ENCODE data around the gene OR2A14. TPM values are rescaled to one million over a fixed set of nuclear protein-coding genes. Genes with fewer than 3 reads are reported as not detected.
A peak's percentile ranks its signal among the peaks of the same experiment; 100 is the strongest.
"Not testable (repeated sequence)": the region's sequence is repeated elsewhere in the genome, so short reads cannot be mapped to it uniquely, and the experiment has no call there.

The OR2A14 gene
- total RNA-seq, 2 donors from 2014 or later = not detected

DNA sequence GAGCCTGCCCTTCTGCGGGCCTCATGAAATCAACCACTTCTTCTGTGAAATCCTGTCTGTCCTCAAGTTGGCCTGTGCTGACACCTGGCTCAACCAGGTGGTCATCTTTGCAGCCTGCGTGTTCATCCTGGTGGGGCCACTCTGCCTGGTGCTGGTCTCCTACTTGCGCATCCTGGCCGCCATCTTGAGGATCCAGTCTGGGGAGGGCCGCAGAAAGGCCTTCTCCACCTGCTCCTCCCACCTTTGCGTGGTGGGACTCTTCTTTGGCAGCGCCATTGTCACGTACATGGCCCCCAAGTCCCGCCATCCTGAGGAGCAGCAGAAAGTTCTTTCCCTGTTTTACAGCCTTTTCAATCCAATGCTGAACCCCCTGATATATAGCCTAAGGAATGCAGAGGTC, 6.6 kb downstream of the OR2A14 start:
- ATAC-seq (replicated peaks); H3K9me3 Mint-ChIP-seq; H3K36me3 Mint-ChIP-seq (ENCODE audit: low read depth); H3K4me1 Mint-ChIP-seq; H3K27me3 Mint-ChIP-seq; H3K27ac Mint-ChIP-seq; H3K4me3 Mint-ChIP-seq: not testable (repeated sequence)

DNA sequence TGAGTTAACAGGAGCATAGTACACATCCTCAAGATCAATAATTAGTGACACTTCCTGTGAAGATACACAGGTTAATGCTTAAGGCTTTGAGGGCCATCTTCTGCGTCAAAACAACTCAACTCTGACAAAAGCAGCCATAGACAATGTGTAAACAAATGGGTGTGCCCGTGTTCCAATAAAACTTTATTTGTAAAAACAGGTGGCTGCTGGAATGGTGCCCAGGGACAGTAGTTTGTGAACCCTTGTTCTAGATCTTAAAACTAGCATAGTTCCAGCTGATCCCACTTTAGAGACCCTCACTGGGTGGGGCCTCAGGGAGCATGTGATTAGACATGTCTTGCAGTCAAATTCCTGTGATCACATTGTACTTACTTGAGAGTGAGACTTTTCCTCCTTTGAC, 7.8 kb downstream of the OR2A14 start:
- no peak overlapping the region for H3K4me3 Mint-ChIP-seq
- H3K27ac Mint-ChIP-seq = no peak overlapping the region
- no peaks in the 10 kb centered on the region for H3K9me3 Mint-ChIP-seq
- H3K4me1 Mint-ChIP-seq = no peaks in the 10 kb centered on the region
- H3K27me3 Mint-ChIP-seq = no peaks in the 10 kb centered on the region
- no peak for ATAC-seq (replicated peaks)
- no peaks in the 10 kb centered on the region for H3K36me3 Mint-ChIP-seq (ENCODE audit: low read depth)

DNA sequence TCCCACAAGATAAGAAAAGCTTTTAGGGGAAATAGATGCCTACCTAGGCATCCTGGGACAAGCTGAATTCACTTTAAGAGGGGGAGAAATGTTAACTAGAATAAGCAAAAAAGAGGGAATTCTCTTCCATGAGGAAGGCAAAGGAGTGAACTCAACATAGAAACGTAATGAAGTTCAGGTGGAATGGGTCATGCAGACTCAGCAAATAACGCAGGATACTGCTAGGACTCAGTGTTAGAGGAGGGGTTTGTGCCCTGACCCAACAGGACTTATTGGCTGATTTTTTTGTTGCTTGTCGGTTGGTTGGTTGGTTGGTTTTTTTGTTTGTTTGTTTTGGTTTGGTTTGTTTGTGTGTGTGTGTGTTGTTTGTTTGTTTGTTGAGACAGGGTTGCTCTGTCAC, 9.3 kb downstream of the OR2A14 start:
- no peaks in the 10 kb centered on the region for H3K9me3 Mint-ChIP-seq
- no peaks in the 10 kb centered on the region for H3K4me1 Mint-ChIP-seq
- ATAC-seq (replicated peaks) = no peak
- H3K4me3 Mint-ChIP-seq = no peak overlapping the region
- H3K36me3 Mint-ChIP-seq (ENCODE audit: low read depth) = no peaks in the 10 kb centered on the region
- H3K27me3 Mint-ChIP-seq = no peaks in the 10 kb centered on the region
- no peak overlapping the region for H3K27ac Mint-ChIP-seq

DNA sequence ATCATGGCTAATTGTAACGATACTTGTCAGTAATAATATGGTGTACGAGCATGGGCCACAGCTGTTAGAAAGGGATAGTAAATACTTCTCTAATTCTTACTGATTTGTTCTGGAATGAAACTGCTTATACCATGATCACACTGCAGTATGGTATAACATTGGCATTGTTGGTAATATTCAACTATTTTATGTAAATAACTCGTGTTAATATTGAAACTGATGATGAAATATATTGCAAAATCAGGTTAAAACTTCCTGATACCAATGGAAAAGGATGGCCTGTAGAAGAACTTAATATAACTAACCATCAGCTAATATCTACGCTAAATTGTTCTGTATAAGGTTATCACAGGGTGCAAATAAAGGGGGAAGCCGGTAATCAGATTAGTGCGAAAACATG, 10.3 kb downstream of the OR2A14 start:
- Mint-ChIP-seq H3K9me3 (no peaks in the 10 kb centered on the region), H3K36me3 (ENCODE audit: low read depth) (no peaks in the 10 kb centered on the region), H3K4me3 (no peak overlapping the region), H3K27me3 (no peaks in the 10 kb centered on the region), H3K27ac (no peak overlapping the region), H3K4me1 (no peaks in the 10 kb centered on the region)
- no peak for ATAC-seq (replicated peaks)

DNA sequence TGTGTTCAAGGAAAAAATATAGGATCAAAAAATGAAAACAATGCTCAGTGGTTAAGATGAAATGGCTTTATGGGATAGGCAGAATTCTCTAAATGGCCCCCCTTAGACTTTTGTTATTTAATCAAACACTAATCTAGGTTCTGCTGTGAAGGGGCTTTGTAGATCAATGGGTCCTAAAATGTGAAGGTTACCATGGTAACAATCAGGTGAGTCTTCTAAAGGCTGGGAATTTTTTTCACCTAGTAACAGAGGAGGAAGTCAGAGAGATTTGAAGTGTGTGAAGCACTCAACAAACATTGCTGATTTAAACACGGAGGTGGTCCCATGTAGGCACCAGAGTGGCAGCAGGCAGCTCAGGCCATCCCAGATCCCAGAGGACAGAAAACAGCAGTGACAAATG, 11.1 kb downstream of the OR2A14 start:
- Mint-ChIP-seq H3K27me3 (no peaks in the 10 kb centered on the region), H3K4me1 (no peaks in the 10 kb centered on the region), H3K36me3 (ENCODE audit: low read depth) (no peaks in the 10 kb centered on the region), H3K9me3 (no peaks in the 10 kb centered on the region), H3K27ac (no peak overlapping the region), H3K4me3 (no peak overlapping the region)
- no peak for ATAC-seq (replicated peaks)

DNA sequence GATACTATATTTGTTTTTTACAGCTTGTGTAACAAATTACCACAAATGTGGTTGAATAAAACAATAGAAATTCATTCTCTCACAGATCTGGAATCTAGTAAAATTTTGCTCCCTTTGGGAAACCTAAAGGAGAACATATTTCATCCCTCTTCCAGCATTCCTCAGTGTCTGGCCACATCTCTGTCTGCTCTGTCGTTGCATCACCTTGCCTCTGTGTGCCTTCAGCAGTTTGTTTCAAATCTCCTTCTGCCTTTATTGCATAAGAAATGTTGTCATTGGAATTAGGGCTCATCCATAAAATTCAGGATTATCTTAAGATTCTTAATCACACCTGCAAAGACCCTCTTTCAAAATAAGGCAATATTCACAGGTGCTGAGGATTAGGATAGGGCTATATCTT, 14.5 kb downstream of the OR2A14 start:
- H3K9me3 Mint-ChIP-seq = no peaks in the 10 kb centered on the region
- no peaks in the 10 kb centered on the region for H3K36me3 Mint-ChIP-seq (ENCODE audit: low read depth)
- ATAC-seq (replicated peaks) = no peak
- H3K4me3 Mint-ChIP-seq = no peak overlapping the region
- no peaks in the 10 kb centered on the region for H3K4me1 Mint-ChIP-seq
- no peak overlapping the region for H3K27ac Mint-ChIP-seq
- peaks cover 3% of the 10 kb centered on the region for H3K27me3 Mint-ChIP-seq

DNA sequence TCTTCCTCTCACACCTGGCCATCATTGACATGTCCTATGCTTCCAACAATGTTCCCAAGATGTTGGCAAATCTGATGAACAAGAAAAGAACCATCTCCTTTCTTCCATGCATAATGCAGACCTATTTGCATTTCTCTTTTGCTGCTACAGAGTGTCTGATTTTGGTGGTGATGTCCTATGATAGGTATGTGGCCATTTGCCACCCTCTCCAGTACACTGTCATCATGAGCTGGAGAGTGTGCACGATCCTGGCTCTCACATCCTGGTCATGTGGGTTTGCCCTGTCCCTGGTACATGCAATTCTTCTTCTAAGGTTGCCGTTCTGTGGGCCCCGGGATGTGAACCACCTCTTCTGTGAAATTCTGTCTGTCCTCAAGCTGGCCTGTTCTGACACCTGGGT, 19.2 kb downstream of the OR2A14 start:
- Mint-ChIP-seq H3K36me3 (ENCODE audit: low read depth) (no peaks in the 10 kb centered on the region), H3K4me1 (no peaks in the 10 kb centered on the region)
- ATAC-seq (replicated peaks) = no peak

DNA sequence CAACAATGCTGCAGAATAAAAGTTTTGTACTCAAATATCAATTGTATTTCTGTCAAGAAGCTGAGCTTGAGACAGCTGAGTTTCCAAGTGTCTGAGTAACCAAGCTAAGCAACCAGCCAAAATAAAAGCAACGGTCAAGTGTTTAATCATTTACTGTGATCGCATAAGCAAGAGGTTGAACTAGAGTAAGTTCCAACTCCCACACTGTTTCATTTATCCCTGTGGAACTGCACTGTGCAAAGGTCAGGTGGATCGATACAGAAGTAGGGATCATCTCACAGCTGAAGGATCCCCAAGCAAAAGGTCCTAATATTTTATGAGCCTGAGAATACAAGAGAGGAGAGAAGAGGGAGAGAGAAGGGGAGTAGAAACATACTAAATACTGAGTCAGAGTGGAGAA, 21.4 kb downstream of the OR2A14 start:
- no peaks in the 10 kb centered on the region for H3K36me3 Mint-ChIP-seq (ENCODE audit: low read depth)
- no peaks in the 10 kb centered on the region for H3K4me1 Mint-ChIP-seq
- peaks cover 13% of the 10 kb centered on the region for H3K9me3 Mint-ChIP-seq
- H3K27ac Mint-ChIP-seq = no peak overlapping the region
- peaks cover 7% of the 10 kb centered on the region for H3K27me3 Mint-ChIP-seq
- ATAC-seq (replicated peaks) = no peak
- no peak overlapping the region for H3K4me3 Mint-ChIP-seq

More for the DNA sequence above, 19.2 kb downstream of the OR2A14 start:
- Mint-ChIP-seq H3K9me3 (no peaks in the 10 kb centered on the region), H3K27me3 (peaks cover 9% of the 10 kb centered on the region), H3K27ac (no peak overlapping the region), H3K4me3 (no peak overlapping the region)

DNA sequence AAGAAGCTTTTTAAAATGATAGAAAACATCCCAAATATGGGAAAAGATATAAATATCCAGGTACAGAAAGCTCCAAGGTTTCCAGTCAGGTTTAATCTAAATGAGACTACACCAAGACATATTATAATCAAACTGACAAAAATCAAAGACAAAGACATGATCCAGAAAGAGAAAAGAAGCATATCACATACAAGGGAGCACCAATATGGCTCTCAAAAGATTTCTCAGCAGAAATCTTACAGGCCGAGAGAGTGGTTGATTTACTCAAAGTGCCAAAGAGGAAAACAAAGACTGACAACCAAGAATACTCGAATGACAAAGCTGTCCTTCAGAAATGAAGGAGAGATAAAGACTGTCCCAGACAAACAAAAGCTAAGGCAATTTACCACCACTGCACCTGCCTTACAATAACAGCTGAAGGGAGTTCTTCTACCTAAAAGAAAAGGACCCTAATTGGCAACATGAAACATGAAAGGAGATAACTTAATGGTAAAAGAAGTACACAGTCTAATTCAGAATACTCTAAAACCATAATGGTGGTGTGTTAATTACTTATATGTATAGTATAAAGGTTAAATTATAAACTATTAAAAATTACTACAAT, 25.4 kb downstream of the OR2A14 start:
- Mint-ChIP-seq H3K36me3 (ENCODE audit: low read depth) (no peaks in the 10 kb centered on the region), H3K4me3 (no peak overlapping the region), H3K9me3 (peaks cover 13% of the 10 kb centered on the region), H3K27ac (no peak overlapping the region), H3K4me1 (no peaks in the 10 kb centered on the region), H3K27me3 (peaks cover 11% of the 10 kb centered on the region)
- ATAC-seq (replicated peaks) = no peak

DNA sequence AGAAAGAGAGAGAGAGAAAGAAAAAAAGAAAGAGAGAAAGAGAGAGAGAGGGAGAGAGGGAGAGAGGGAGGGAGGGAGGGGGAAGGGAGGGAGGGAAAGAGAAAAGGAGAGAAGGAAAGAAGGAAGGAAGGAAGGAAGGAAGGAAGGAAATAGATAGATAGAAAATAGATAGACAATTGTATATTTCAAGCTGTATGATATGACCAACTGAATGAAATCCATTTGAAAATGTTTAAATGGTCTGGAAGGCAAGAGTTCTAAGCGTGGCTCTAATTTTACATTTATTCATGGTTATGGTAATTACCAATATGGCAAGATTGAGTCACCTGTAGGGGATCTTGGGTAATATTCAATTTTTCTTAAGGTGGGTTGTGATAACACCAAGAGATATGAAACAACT, 35.9 kb downstream of the OR2A14 start:
- no peak overlapping the region for H3K27ac Mint-ChIP-seq
- no peak for ATAC-seq (replicated peaks)
- H3K9me3 Mint-ChIP-seq = no peaks in the 10 kb centered on the region
- no peak overlapping the region for H3K4me3 Mint-ChIP-seq
- H3K36me3 Mint-ChIP-seq (ENCODE audit: low read depth) = no peaks in the 10 kb centered on the region
- H3K27me3 Mint-ChIP-seq = peaks cover 21% of the 10 kb centered on the region
- no peaks in the 10 kb centered on the region for H3K4me1 Mint-ChIP-seq

DNA sequence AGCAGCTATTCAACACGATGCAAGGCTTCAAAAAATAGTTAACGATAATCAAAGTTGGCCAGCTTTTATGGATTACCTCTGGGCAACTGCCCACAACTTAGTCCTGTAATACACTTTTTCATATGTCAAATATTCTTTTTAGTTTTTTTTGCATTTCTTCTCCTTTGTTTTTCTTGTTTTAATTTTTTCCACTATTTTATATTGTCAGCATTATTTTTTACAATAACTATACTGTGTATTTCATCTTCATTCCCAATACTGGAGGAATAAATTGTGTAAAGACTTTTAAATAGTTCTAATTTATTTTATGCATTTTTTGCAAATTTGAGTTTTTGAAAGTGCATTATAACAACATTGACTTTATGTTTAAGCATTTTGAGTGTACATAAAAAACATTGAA, 41.8 kb downstream of the OR2A14 start:
- no peak for ATAC-seq (replicated peaks)
- Mint-ChIP-seq H3K36me3 (ENCODE audit: low read depth) (no peaks in the 10 kb centered on the region), H3K27ac (no peak overlapping the region), H3K4me3 (no peak overlapping the region), H3K27me3 (peaks cover 11% of the 10 kb centered on the region), H3K9me3 (no peaks in the 10 kb centered on the region), H3K4me1 (no peaks in the 10 kb centered on the region)

DNA sequence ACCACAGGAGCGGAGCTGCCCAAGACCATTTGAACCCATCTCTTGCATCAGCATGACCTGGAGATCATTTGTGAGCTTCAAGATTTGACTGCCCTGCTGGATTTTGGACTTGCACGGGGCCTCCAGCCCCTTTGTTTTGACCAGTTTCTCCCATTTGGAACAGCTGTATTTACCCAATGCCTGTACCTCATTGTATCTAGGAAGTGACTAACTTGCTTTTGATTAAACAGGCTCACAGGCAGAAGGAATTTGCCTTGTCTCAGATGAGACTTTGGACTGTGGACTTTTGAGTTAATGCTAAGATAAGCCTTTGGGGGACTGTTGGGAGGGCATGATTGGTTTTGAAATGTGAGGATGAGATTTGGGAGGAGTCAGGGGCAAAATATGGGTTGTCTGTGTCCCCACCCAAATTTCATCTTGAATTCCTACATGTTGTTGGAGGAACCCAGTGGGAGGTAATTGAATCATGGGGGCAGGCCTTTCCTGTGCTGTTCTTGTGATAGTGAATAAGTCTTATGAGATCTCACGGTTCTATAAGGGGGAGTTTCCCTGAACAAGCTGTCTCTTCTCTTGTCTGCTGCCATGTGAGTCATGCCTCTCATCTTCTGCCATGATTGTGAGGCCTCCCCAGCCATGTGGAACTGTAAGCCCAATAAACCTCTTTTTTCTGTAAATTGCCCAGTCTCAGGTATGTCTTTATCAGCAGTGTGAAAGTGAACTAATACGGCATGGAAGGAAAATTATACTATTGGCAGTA, 48.8 kb downstream of the OR2A14 start:
- H3K36me3 Mint-ChIP-seq (ENCODE audit: low read depth); ATAC-seq (replicated peaks); H3K4me1 Mint-ChIP-seq; H3K9me3 Mint-ChIP-seq; H3K4me3 Mint-ChIP-seq; H3K27ac Mint-ChIP-seq; H3K27me3 Mint-ChIP-seq: not testable (repeated sequence)

DNA sequence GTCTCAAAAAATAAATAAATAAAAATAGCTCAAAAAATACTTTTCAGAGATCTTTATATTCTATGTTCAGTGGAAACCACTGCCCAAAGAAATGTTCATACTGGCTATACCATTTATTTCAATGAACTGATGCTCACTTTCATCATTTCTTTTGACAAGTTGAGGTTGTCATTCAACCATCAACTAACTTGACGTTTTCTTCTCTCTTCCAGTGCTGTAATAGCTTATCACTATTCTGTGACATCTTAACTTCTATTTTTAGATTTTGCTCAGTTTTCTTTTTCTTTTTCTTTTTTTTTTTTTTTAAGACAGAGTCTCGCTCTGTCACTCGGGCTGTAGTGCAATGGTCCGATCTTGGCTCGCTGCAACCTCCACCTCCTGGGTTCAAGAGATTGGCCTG, 51.6 kb downstream of the OR2A14 start:
- no peak overlapping the region for H3K4me3 Mint-ChIP-seq
- H3K4me1 Mint-ChIP-seq = no peaks in the 10 kb centered on the region
- H3K36me3 Mint-ChIP-seq (ENCODE audit: low read depth) = no peaks in the 10 kb centered on the region
- no peak overlapping the region for H3K27ac Mint-ChIP-seq
- ATAC-seq (replicated peaks) = no peak
- peaks cover 6% of the 10 kb centered on the region for H3K9me3 Mint-ChIP-seq
- H3K27me3 Mint-ChIP-seq = peaks cover 16% of the 10 kb centered on the region

DNA sequence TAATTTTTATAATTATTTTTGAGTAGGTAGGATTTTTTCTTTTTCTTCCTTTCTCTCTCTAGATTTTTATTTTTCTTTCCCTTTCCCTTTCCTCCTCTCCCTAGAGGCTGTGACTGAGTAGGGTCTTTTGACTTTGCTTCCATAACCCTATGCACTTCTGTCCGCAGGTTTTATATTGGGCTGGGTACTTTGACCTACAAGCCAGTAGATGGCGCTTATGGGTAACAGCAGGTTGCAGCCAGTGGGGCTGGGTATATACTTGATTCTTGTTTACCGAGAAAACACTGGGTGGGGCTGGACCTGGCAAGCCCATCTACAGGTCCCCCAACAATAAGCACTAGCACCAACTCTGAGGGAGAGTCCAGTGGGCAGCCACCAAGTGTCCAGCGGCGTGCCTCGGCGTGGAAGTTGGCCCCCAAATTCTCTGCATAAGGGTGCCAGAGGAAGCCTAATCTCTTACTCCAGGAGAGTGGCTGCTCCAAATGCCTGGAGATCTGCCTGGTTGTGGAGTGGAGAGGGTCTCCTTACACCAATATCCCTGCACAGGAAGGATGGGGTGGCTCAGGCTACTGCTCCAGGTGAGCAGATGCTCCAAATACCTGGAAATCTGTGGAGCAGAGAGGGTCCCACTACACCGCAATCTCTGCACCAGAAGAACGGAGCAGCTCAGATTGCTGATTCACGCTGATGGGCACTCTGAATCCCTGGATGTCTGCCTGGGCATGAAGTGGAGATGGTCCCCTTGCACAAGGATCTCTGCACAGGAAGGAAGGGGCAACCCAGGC, 55.6 kb downstream of the OR2A14 start:
- not testable (repeated sequence) for H3K9me3 Mint-ChIP-seq; H3K36me3 Mint-ChIP-seq (ENCODE audit: low read depth); H3K27ac Mint-ChIP-seq; H3K4me3 Mint-ChIP-seq; H3K4me1 Mint-ChIP-seq
- peak; percentile 78 for ATAC-seq (replicated peaks)
- peaks cover 16% of the 10 kb centered on the region for H3K27me3 Mint-ChIP-seq

DNA sequence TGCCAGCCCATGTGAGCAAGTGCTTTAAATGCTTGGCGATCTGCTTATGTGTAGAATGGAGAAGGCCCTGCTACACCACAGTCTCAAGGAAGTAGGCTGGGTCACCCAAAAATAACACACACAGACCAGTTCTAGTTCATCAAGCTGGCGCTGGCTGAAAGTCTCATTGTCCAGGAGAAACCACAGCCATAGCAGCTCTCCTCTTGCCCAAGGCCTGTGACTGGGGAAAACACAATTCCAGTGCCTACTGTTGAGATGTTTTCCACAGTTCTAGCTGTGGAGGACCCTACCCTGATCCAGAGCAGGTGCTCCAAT, 56.1 kb downstream of the OR2A14 start:
- H3K27ac Mint-ChIP-seq; ATAC-seq (replicated peaks); H3K4me1 Mint-ChIP-seq; H3K9me3 Mint-ChIP-seq; H3K4me3 Mint-ChIP-seq; H3K36me3 Mint-ChIP-seq (ENCODE audit: low read depth): not testable (repeated sequence)
- peaks cover 16% of the 10 kb centered on the region for H3K27me3 Mint-ChIP-seq
